ENCODE data around the gene HK2.
"Not testable (repeated sequence)": the region's sequence is repeated elsewhere in the genome, so short reads cannot be mapped to it uniquely, and the experiment has no call there.

DNA sequence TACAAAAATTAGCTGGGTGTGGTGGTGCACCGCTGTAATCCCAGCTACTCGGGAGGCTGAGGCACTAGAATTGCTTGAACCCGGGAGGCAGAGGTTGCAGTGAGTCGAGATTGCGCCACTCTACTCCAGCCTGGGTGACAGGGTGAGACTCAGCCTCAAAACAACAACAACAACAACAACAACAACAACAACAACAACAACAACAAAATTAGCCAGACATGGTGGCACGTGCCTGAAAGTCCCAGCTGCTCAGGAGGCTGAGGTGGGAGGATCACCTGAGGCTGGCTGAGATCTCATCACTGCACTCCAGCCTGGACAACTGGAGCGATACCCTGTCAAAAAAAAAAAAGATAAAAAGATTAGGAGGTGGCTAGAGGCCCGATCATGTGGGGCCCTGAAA is 19.4 kb downstream of the HK2 start:
- TF ChIP-seq, protein P1, sequence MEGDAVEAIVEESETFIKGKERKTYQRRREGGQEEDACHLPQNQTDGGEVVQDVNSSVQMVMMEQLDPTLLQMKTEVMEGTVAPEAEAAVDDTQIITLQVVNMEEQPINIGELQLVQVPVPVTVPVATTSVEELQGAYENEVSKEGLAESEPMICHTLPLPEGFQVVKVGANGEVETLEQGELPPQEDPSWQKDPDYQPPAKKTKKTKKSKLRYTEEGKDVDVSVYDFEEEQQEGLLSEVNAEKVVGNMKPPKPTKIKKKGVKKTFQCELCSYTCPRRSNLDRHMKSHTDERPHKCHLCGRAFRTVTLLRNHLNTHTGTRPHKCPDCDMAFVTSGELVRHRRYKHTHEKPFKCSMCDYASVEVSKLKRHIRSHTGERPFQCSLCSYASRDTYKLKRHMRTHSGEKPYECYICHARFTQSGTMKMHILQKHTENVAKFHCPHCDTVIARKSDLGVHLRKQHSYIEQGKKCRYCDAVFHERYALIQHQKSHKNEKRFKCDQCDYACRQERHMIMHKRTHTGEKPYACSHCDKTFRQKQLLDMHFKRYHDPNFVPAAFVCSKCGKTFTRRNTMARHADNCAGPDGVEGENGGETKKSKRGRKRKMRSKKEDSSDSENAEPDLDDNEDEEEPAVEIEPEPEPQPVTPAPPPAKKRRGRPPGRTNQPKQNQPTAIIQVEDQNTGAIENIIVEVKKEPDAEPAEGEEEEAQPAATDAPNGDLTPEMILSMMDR (conservative IDR thresholded peaks at IDR 0.05; ENCODE audit: low read depth, low read length) = not testable (repeated sequence)
- TF ChIP-seq MAZ (IDR thresholded peaks at IDR 0.05; ENCODE audit: borderline replicate concordance, low read depth, low read length); POLR2A (IDR thresholded peaks at IDR 0.05; ENCODE audit: low read depth, low read length); CEBPB (IDR thresholded peaks at IDR 0.05; ENCODE audit: low read depth, low read length); RFX5 (IDR thresholded peaks at IDR 0.05; ENCODE audit: low read depth, low read length); RAD21 (IDR thresholded peaks at IDR 0.05; ENCODE audit: low read length); MAFK (IDR thresholded peaks at IDR 0.05; ENCODE audit: low read depth, low read length); CHD1 (IDR thresholded peaks at IDR 0.05; ENCODE audit: low read depth, low read length); SMC3 (IDR thresholded peaks at IDR 0.05; ENCODE audit: low read depth, low read length): not testable (repeated sequence)
- TF ChIP-seq, protein P2, sequence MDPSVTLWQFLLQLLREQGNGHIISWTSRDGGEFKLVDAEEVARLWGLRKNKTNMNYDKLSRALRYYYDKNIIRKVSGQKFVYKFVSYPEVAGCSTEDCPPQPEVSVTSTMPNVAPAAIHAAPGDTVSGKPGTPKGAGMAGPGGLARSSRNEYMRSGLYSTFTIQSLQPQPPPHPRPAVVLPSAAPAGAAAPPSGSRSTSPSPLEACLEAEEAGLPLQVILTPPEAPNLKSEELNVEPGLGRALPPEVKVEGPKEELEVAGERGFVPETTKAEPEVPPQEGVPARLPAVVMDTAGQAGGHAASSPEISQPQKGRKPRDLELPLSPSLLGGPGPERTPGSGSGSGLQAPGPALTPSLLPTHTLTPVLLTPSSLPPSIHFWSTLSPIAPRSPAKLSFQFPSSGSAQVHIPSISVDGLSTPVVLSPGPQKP (IDR thresholded peaks at IDR 0.05; ENCODE audit: borderline replicate concordance, low read depth, low read length) = not testable (repeated sequence)

Data from IMR-90 (cell line).